ENCODE results near the gene ACY1.
"Not testable (repeated sequence)": the region's sequence is repeated elsewhere in the genome, so short reads cannot be mapped to it uniquely, and the experiment has no call there.

The ACY1 gene

GRCh38 chr3:52025453-52025852 lies 42.1 kb downstream of the ACY1 start:
- DNase-seq (ENCODE audit: low spot score): no peak

DNA sequence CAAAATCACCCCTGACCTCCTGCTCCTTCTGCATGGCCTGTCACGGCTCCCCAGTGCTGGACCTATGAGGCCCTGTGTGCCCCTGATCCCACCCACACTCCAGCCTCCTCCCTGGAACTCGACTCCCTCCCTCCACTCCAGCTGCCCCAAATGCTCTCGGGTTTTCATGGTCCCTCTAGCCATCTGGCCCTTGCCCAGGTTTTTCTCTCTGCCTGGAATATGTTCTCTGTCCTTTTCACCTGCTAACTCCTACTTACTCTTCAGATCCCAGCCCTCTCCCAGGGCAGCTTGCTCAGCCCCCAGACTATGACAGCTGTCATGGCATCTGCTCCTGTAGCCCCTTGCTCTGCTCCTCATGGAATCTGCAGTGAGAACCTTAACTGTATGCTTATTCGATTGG lies 42.7 kb downstream of the ACY1 start:
- DNase-seq (ENCODE audit: low spot score): no peak

GRCh38 chr3:52028572-52028971 lies 45.2 kb downstream of the ACY1 start:
- DNase-seq (ENCODE audit: low spot score): no peak

- DNase-seq (ENCODE audit: low spot score): no peak
Observed at GRCh38 chr3:52029053-52029452, 45.7 kb downstream of the ACY1 start.

GRCh38 chr3:52029535-52029934 lies 46.2 kb downstream of the ACY1 start:
- DNase-seq (ENCODE audit: low spot score): no peak

- DNase-seq (ENCODE audit: low spot score): no peak
Observed at GRCh38 chr3:52030714-52031310, 47.5 kb downstream of the ACY1 start.

- no peak for DNase-seq (ENCODE audit: low spot score)
Observed at GRCh38 chr3:52031896-52032295, 48.6 kb downstream of the ACY1 start.

- DNase-seq (ENCODE audit: low spot score): no peak
Observed at GRCh38 chr3:52032702-52033408, 49.5 kb downstream of the ACY1 start.

DNA sequence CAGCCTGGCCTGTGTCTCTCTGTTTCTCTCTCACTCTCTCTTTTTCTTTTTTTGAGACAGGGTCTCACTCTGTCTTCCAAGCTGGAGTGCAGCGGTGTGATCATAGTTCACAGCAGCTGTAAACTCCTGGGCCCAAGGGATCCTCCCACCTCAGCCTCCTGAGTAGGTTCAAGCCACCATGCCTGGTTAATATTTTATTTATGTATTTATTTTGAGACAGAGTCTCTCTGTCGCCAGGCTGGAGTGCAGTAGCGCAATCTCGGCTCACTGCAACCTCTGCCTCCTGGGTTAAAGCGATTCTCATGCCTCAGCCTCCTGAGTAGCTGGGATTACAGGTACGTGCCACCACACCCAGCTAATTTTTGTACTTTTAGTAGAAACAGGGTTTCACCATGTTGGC lies 50.4 kb downstream of the ACY1 start:
- DNase-seq (ENCODE audit: low spot score): not testable (repeated sequence)

GRCh38 chr3:52034212-52034611 lies 50.9 kb downstream of the ACY1 start:
- DNase-seq (ENCODE audit: low spot score): no peak

GRCh38 chr3:52034651-52035050 lies 51.3 kb downstream of the ACY1 start:
- DNase-seq (ENCODE audit: low spot score): no peak

- no peak for DNase-seq (ENCODE audit: low spot score)
Observed at GRCh38 chr3:52036222-52036694, 52.9 kb downstream of the ACY1 start.

DNA sequence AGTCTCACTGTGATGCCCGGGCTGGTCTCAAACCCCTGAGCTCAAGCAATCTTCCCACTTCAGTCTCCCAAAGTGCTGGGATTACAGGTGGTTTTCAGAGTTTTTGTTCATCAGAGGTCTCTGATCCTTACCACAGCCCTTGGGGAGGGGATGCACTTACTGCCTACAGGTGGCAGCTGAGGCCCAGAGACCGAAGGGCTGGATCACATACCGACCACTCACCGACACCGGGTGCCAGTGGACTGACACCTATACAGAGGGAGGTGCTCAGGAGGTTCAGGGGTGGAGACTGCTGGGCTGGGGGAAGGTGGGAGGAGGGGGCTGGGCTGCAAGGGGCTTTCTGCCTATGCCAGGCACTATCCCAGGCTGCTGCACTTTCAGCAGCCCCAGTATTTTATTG lies 53.5 kb downstream of the ACY1 start:
- DNase-seq (ENCODE audit: low spot score): peak; percentile 24

- DNase-seq (ENCODE audit: low spot score): no peak
Observed at GRCh38 chr3:52037291-52037690, 54.0 kb downstream of the ACY1 start.

- DNase-seq (ENCODE audit: low spot score): no peak
Observed at GRCh38 chr3:52038227-52038626, 54.9 kb downstream of the ACY1 start.

Data from CD4-positive, alpha-beta T cell treated with Interleukin-15 for 4 hours (primary cell).